Stimulated activated CD4-positive, alpha-beta T cell treated with anti-CD3 and anti-CD28 coated beads, Interleukin-2, amount 100 ng/mL, for 48 hours (primary cell): Measurements from ENCODE around the gene LIPE.
"Not testable (repeated sequence)": the region's sequence is repeated elsewhere in the genome, so short reads cannot be mapped to it uniquely, and the experiment has no call there.

Experiments used
- DNase-seq, 2 donors: peaks; one replicate each; pipeline ENCODE4 v3.0.0-alpha.2; 2020

Gene LIPE, protein sequence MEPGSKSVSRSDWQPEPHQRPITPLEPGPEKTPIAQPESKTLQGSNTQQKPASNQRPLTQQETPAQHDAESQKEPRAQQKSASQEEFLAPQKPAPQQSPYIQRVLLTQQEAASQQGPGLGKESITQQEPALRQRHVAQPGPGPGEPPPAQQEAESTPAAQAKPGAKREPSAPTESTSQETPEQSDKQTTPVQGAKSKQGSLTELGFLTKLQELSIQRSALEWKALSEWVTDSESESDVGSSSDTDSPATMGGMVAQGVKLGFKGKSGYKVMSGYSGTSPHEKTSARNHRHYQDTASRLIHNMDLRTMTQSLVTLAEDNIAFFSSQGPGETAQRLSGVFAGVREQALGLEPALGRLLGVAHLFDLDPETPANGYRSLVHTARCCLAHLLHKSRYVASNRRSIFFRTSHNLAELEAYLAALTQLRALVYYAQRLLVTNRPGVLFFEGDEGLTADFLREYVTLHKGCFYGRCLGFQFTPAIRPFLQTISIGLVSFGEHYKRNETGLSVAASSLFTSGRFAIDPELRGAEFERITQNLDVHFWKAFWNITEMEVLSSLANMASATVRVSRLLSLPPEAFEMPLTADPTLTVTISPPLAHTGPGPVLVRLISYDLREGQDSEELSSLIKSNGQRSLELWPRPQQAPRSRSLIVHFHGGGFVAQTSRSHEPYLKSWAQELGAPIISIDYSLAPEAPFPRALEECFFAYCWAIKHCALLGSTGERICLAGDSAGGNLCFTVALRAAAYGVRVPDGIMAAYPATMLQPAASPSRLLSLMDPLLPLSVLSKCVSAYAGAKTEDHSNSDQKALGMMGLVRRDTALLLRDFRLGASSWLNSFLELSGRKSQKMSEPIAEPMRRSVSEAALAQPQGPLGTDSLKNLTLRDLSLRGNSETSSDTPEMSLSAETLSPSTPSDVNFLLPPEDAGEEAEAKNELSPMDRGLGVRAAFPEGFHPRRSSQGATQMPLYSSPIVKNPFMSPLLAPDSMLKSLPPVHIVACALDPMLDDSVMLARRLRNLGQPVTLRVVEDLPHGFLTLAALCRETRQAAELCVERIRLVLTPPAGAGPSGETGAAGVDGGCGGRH

DNA sequence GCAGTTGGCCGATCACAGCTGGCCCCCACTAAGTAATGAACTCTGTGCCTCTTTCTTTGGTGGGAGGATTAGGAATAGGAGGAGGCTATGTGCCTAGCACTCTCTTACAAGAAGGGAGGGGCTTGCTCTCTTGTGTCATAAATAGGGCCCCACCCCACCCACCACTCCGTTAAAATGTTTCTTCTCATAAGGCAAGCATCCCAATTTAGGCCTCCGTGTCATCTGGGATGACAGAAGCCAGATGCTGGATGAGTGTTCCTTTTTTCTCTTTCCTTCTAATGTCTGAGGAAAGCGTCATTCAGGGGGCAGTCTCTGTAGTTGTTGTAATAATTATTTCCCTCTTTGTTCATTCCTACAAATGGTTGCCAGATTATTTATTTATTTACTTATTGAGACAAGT, at the start of gene LIPE:
Gene LIPE (minus strand): TSS at position 76 of the 400 bp plus-strand sequence. CDS start 239 bp downstream, outside the sequence.
- no peak for DNase-seq

DNA sequence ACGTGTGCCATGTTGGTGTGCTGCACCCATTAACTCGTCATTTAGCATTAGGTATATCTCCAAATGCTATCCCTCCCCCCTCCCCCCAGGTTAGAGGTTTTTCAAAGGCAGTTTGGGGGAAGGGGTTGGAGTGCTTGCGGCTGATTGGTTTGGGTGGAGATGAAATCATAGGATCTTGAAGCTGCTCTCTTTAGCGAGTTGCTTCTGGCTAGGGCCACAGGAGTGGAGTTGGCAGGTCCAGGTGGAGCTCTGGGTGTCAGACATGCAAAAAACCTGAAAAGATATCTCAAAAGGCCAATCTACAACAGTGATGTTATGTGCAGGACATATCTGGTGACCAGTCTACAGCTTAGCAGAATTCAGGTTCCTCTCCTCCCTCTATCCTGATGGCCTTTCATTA, 48.2 kb upstream of the LIPE start:
- no peak for DNase-seq

DNA sequence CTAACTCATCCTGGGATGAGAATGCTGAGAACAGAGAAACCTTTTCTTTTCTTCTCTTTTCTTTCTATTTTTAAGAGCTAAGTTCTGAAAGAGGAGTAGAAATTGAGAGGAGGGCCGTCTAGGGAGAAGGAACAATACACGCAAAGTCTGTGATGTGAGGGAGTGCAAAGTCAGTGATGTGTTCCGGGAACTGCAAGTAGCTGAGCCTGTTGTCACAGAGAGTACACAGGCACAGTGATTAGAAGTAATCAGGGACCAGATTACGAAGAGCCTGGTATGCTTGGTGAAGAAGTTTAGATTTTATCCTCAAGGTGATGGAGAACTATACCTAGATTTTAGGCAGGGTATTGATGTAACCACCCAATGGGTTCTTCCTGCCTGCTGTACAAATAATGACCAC, 47.6 kb upstream of the LIPE start:
- no peak for DNase-seq

DNA sequence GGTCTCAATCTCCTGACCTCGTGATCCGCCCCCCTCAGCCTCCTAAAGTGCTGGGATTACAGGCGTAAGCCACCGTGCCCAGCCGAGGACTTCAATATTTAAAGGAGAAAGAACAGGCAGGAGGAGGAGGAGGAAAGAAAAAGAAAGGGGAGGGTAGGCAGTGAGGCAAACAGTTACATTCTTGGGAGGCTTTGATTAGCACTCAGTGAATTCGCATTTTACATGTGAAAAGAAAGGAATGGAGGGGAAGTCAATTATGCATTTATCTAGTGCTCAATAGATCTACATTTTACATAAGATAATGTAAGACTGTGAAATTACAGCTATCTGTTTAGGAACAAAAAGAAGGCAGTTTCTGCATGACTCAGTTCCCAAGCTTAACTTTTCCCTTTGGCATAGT, 46.5 kb upstream of the LIPE start:
- DNase-seq, result no peak

DNA sequence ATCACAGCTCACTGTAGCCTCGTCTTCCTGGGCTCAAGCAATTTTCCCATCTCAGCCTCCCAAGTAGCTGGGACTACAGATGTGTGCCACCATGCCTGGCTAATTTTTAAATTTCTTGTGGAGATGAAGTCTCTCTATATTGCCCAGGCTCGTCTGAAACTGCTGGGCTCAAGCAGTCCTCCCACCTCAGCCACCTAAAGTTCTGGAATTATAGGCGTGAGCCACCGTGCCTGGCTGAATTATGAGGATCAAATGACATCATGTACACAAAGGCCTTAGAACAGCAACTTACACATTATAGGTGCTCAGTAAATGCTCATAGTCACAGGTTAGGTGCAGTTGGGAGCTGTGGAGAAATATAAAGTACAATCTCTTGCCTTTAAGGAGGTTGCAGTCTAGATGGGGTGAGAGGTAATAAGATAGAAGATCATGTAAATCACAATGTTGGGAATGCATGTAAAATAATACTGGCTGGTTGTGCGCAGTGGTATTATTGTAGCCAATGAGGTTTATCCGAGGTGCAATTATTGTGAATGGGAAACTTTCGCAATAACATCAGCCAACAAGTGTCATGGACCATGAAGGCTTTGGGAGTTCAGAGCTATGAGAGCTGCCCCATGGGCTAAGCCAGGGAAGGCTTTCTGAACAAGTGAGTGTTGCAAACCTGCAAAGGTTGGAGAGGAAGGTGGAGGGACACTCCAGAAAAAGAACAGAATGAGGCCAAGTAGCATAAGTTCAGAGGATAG, 45.4 kb upstream of the LIPE start:
- DNase-seq, result no peak

DNA sequence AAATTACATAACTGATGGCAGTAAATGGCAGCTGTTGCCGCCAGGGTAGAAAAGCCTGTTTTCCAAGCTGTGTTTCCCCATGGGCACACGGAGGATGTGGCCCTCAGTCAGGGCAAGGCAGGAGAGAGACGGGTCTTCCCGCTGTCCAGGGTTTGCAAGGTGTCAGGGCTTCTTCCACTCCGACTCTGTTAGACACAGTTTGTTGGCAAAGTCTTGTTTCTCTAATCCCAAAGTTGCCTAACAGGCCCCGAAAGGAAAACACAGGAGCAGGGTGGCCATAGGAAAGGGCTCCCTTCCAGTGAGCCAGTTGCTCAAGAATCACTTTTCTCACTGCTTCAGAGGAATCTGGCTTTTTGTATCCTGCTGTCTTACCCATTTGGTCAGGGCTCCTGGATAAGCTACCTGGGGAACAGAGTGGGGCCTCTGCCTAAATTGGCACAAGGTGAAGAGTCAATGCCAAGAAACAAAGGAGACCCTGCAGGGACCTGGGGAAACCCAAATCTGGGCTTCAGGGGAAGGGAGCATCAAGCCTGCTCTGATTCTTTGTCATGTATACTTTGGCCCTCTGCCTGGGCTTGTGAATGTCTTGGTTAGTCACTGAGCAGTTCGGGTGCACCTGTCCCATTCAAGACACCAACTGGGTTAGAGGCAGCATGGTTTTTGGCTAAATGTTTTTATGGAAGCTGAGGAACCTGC, 44.5 kb upstream of the LIPE start:
- DNase-seq, result no peak

DNA sequence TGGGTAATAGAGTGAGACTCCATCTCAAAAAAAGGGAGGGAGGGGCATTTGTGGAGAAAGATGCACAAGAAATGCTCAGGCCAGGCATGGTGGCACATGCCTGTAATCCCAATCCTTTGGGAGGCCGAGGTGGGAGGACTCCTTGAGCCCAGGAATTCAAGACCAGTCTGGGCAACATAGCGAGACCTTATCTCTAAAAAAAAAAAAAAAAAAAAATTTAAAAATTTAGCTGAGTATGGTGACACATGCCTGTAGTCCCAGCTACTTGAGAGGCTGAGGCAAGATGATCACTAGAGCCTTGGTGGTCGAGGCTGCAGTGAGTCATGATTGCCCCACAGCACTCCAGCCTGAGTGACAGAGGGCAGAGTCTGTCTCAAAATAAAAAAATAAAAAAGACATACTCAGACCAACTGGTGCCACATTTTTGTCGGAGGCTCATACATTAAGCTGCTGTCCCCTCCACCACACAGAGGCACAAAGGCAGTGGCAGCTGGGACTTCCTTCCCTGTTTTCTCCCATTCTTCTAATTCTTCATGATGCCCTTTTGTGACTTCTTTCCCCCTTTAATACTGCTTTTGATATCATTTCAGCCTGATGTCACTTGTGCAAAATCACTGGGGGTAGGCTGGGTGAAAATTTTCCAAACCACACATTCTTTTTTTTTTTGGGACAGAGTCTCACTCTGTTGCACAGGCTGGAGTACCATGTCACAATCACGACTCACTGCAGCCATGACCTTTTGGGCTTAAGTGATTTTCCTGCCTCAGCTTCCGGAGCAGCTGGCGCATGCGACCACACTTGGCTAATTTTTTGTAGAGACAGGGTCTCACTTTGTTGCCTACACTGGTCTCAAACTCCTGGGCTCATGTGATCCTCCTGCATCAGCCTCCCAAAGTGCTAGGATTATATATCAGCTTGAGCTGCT, 42.4 kb upstream of the LIPE start:
- no peak for DNase-seq

DNA sequence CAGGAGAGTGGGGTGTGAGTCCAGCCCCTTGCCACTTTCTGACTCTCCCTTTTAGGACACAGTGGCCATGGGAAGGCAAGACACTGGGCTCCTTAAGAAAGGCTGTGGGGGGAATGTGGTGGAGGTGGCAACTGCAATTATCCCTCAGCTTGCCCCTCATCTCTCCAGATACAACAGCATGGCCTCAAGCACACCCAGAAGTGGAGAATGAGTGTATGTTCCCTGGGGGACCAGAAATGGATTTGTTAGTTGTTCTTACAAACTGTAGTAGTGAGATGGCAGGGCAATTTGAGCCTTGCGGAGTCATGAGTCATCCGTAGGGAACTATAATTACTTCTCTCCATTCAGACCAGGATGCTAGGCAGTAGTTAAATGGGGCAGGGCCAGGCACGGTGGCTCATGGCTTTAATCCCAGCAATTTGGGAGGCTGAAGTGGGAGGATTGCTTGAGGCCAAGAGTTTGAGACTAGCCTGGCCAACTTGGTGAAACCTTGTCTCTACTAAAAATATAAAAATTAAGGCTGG, 41.1 kb upstream of the LIPE start:
- DNase-seq, result no peak

DNA sequence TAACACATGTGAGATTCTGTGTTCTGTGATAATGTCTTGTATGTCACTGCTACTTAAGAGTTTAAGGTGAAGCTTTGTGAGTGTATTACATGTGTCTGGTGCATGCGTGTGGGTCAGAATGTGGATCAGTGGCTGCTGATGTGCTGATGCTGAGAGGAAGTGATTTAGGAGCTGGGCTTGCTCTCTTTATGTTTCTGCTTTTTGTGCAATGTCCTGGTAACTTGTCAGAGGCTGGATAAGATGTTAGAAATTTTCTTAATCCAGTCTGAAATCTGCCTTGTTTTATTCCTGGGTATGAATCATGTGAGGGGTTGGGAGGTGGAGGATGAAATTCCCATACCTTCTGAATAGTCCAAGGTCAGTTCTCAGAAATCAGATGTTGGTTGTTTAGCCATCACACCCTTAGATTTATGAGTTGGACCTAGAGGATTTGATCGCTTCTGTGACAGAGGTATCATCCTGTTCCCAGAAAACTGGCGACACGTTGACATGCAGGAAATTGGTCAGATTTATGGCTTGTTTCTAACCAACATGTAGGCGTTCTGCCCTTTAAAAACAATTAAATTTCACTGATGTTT, 40.1 kb upstream of the LIPE start:
- DNase-seq, result no peak

DNA sequence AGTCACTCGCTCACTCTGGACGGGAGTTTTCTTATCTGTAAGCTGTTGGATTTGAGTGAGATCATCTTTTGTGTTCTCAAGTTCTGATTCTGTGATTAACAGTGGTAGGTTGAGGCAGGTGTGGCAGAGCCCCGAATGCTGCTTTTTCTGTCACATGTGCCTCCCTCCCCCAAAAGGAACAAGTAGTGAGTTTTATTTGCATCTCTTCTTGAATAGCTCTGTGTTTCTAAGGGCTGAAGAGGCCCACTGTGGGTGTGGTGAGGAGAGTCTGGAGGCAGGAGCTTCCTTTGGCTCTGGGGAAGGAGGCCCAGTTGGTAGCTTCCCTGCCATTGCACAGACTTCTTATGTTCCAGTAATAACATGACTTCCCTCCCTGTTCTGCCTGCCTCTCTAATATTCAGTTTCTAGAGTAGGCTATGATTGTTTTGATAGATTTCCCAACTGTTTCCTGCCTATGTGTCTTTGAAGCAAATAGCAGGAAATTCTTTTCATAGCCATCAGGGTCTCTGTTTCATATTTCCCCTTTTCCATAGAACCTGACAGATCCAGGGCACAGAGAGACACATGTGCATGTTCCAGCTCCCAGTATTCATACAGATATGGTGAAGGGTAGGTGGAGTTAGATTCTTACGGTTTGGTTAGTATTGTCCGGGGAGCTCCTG, 39.5 kb upstream of the LIPE start:
- no peak for DNase-seq

DNA sequence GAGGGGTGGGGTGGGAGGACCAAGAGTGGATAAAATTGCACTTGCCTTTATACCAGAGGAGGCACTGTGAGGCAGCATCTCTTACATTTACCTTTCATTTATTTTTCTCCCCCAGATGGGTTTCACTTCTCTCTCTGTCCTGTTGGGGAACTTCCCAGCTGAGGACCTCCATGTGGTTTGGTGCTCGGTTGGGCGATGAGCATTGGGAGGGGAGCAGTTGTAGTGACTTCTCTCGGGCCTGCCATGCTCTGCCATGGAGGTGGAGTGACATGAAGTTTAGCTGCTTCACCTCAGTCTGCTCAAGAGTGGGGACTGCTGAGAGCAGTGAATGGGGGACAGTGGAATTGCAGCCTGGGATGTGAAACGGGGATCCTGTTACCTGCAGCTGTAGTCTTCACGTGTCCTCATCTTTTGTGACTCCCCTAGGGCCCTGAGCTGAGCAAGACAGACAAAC, 38.7 kb upstream of the LIPE start:
- DNase-seq, result no peak

DNA sequence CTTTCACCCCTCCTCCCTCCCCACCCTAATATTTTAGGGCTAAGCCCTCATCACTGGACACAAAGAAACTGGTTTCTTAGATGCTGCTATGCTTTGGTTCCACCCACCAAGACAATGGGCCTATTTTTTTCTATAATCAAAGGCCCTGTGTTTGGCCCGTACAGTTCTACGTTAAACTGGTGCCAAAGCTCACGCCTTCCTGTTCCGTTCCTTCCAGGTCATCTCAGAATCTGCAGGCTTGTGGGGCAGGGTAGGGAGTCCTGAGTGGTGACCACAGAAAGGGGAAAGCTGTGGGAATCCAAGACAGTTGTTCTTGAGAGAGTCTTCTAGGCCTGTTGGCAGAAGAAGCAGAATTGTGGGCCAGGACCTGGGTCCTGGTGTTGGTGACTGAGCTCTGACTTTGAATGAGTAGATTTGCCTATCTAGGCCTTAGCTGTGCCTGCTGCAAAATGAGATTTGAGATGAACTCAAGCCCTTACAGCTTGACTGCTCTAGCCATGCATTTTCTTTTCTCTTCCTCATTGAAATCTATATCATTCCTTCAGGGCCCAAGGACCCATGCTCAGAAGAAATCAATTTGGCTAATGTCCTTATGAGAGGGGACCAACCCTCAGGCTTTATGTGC, 34.6 kb upstream of the LIPE start:
- no peak for DNase-seq

DNA sequence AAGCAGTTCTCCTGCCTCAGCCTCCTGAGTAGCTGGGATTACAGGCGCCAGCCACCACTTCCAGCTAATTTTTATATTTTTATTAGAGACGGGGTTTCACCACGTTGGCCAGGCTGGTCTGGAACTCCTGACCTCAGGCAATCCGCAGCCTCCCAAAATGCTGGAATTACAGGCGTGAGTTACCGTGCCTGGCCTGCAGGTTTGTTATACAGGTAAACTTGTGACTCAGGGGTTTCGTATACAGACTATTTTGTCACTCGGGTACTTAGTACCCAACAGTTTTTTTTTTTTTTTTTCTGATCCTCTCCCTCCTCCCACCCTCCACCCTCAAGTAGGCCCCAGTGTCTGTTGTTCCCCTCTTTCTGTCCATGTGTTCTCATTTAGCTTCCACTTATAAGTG, 34.0 kb upstream of the LIPE start:
- DNase-seq, result not testable (repeated sequence)

DNA sequence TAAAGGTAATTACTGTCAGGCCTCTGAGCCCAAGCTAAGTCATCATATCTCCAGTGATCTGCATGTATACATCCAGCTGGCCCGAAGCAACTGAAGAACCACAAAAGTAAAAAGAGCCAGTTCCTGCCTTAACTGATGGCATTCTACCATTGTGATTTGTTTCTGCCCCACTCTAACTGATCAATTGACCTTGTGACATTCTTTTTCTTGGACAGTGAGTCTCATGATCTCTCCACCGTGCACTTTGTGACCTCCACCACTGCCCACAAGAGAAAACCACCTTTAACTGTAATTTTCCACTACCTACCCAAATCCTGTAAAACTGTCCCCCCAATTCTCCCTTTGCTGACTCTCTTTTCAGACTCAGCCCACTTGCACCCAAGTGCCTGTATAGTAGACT, 32.7 kb upstream of the LIPE start:
- no peak for DNase-seq

DNA sequence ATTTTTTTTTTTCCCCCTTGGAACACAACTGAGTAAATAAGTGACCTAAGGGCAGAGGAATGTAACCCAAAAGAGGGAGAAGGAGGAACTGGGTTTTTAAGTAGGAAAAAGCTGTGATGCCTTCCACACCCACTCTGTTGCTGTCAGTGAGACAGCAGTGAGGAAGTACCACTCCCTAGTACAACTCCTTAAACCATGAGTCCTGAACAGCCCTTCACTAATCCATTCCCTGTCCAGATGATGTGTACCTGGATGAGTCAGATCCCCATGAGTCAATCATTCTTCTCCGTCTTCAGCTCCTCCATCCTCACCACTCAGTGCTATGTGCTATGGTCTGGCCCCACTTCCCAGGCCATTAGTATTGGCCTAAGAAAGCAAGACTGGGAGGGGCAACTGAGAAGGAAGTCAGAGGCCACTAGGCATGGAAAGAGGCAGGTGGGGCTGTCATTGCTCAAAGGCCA, 28.5 kb upstream of the LIPE start:
- no peak for DNase-seq

DNA sequence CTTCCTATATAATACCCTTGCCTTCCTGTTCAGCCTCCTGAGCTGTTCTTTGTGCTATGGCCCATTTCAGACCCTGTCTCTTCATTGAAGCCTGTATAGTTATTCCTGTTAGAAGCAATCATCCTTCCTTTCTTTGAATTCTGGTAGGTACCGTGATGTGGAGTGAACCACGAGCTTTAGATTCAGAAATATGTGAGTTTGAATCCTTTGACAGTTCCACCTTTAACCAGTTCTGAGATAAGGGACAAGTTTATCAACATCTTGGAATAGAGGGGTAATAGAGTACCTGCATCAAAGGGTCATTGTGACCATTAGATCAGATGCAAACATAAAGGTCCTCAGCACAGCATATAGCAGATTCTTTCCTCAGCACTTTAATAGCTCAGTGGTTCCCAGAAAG, 27.9 kb upstream of the LIPE start:
- no peak for DNase-seq

DNA sequence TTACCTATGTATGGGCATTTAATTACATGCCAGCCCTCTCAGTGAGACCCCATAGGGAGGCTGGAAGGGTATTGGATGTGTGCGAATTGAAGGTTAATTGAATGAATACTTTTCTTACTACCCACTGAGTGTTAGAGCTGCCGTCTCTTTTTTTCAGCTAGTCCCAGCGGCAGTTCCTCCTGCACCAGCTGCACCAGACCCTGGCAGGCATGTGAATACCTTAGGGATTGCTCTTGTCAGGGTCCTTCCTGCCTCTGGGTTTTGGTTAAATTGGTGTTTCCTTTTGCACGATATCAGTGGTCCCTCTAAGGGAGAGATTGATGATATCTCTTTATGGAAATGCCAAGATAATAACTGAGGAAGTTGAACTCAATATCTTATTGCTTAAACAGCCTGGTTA, 25.4 kb upstream of the LIPE start:
- DNase-seq, result no peak

DNA sequence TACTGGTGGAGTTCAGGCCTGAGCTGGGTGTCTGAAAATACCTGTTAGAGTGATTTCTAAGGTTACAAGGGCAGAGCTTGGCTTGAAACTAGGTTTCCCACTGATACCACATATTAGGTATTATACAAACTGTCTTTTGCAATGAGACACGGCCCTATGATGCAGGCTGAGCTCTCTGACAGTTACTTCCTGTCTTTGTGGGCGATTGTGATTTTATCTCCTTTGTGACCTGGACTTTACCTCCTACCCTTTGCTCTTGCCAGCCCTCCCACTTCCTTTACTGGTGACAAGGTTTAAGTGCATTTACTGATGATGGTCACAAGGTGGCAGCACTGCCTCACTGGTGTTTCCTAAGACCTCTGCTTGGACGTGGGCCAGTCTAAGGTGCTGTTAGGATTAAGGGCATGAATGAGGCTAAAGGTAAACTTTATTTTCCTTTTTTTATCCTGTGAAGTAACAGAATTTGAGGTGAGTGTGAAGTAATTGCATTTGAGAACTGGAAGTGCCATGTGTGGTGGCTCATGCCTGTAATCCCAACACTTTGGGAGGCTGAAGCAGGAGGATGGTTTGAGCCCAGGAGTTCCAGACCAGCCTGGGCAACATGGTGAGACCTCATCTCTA, 23.2 kb upstream of the LIPE start:
- DNase-seq, result peak; percentile 63 to 69

DNA sequence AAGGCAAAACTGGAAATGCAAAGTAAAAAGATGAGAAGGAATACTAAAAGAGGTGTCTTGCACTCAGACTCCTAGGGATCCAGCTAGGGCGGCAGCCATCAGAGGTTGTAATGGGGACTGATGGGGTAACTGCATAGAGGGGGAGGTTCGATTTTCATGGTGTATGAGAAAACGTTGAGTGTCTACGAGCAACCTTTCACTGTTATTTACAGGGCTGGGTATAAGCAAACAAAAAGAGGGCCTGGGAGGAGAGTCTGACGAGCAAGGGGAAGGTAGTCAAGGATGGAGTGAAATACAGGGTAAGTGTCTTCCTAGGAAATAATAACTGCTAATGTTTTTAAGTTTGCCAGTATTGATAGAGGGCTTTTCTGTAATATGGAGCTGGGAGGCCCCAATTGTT, 21.1 kb upstream of the LIPE start:
- not testable (repeated sequence) for DNase-seq
